Stimulated activated CD8-positive, alpha-beta memory T cell treated with anti-CD3 and anti-CD28 coated beads, Interleukin-2, amount 100 ng/mL, for 48 hours (primary cell): Measurements from ENCODE around the gene ADAMTSL2.

ENCODE experiments used
- DNase-seq, 2 donors: peaks; one replicate each; pipeline ENCODE4 v3.0.0-alpha.2; 2020; ENCODE audit warnings: low read depth in 2 of 2

ADAMTSL2 gene

GRCh38 chr9:133534346-133535291 is at the start of gene ADAMTSL2:
TSS of gene ADAMTSL2 (plus strand) at chr9:133534704. CDS start at chr9:133536713, 2,009 bp downstream.
- peak in 1 of 2 donors; percentile 17 for DNase-seq

GRCh38 chr9:133485531-133486260 is 48.8 kb upstream of the ADAMTSL2 start:
- DNase-seq = no peak

GRCh38 chr9:133487331-133487725 is 47.2 kb upstream of the ADAMTSL2 start:
- DNase-seq = no peak

DNA sequence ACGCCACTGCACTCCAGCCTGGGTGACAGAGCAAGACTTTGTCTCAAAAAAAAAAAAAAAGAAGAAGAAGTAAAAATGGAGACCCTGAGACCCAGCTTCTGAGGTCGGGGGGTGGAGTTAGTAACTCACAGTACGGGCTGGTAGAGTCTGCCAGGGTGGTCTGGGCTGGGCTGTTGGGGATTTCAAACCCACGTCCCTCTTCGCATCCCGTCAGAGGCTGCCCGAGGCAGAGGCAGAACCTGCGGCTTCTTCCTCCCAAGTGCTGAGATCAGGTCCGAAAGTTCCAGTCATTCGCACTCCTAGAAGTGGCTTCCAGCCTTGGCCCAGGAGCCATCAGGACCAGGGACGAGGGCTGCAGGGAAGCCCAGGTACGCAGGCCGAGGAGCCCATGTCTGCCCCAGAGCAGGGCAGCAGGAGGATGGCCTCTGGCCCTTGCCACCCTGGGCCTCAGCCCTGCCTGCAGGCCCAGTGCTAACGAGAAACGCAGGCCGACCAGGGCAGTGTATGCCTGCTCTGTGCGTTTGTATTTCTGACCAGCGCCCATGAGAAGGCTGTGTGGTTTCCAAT is 45.7 kb upstream of the ADAMTSL2 start:
- DNase-seq = no peak

GRCh38 chr9:133489253-133490190 is 45.0 kb upstream of the ADAMTSL2 start:
- DNase-seq = no peak

DNA sequence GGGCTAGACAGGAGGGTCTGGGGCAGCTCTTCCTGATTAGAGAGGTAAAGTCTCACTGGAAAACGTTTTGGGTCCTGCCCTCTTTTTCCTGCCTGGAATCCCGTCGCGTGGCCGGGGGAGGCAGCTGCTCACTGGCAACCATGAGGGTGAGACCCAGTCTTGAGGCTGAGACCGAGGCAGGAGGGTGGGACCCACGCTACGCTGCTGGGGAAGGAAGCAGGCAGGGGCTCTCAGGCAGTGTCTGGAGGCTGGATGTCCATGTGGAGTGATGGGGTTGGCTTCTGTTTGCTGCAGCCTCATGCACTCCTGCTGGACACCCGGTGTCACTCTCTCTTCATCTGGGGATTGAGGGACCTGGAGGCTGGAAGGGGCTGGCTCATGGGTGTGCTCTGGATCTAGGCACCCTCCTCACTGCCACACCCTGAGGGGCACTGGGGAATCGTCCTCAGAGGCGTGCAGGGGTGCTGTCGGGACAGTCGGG is 44.3 kb upstream of the ADAMTSL2 start:
- DNase-seq = no peak

DNA sequence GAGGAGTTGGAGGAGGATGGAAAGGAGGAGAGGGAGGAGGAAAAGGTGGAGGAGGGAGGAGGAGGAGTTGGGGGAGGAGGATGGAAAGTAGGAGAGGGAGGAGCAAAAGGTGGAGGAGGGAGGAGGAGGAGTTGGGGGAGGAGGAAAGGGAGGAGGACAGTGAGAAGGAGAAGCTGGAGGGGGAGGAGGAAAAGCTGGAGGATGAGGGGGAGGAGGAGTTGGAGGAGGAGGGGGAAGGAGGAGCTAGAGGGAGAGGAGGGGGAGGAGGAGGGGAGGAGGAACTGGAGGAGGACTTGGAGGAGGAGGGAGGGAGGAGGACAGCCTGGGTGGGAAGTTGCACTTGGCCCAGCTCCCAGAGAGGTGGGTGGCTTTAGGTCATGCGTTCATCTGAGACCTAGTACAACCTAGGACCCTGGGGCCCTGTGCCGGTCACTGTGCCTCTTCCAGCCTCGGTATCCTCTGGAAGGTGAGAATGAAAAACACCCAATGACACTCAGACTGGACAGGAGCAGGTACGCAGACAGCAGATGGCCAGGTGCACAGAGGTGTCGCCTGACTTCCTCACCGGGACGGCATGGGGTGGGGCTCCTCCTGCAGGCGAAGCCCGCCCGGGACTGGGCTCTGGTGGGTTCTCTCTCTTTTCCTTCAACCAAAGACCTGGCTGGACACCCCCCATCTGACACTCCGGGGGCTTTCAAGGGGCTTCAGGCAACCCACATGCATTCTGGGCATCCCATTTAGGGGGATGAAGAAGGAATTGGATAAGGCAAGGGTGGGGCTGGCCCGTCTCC is 43.4 kb upstream of the ADAMTSL2 start:
- no peak for DNase-seq

- DNase-seq = no peak
Measured at GRCh38 chr9:133491656-133491925, 42.9 kb upstream of the ADAMTSL2 start.

DNA sequence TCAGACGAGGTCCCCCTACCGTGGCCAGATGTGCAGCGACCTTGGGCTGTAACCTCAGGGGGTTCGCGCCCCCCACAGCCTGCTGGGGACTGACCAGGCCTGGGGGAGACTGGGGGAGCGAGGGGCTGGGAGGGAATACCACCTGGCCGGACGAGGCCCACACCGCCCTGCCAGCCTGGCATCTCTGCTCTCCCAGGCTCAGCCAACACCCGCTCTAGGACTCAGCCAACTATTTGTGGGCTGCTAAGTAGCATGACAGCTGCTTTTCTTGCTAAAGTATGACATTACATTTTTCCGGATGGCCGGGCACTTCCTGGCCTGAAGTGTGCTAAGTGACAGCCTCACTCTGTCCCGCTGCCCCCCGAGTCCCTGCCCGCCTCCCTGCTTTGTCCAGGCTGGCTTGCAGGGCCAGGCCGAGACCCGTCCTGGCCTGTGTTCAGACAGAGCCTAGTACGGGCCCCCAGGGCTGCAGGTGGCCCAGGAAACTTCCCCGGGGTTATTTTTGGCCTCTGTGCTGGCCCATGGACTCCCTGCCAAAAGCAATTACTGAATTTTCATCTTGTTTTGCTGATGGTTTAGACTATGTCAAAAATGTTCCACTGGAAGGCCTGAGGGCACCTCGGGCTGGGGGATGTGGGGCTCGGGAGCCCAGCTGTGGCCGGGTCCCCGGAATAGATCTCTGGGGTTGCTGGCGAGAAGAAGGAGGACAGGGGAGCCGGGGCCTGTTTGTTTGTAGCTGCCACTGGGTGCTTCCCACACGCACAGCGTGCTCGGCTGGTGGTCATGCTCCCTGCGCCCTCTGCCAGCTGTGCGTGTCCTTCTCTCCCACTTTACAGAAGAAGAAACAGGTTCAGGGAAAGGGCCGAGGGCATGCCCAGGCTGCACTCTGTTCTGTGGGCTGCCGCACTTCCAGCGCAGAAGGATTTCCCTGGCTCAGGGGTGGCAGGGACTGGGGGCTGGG is 42.2 kb upstream of the ADAMTSL2 start:
- DNase-seq = no peak

GRCh38 chr9:133493428-133493827 is 41.1 kb upstream of the ADAMTSL2 start:
- DNase-seq = no peak

DNA sequence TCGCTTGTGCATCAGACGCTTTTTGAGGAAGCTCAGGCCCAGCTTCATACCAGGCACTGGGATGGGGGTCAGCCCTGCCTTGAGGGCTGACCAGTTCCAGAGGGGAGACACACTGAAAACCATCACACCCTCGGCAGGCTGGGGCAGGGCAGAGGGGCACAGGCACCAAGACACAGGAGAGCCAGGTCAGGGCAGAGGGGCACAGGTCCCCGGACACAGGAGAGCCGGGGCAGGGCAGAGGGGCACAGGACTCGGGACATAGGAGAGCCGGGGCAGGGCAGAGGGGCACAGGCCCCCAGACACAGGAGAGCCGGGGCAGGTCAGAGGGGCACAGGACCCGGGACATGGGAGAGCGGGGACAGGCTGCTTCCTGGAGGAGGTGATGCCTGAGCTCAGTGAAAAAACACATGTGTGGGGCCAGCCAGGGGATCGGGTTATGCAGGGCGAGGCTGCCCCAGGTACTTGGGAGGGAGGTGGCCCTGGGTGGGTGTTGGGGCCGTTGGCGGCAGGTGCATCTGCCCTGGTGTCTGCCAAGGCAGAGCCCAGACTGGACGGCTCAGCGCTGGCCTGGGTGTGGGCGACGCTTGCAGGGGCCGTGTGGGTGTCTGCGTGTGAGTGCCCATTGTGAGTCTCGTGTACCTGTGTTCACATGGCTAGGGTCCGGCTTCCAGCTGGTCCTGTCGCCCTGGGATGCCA is 40.5 kb upstream of the ADAMTSL2 start:
- no peak for DNase-seq

DNA sequence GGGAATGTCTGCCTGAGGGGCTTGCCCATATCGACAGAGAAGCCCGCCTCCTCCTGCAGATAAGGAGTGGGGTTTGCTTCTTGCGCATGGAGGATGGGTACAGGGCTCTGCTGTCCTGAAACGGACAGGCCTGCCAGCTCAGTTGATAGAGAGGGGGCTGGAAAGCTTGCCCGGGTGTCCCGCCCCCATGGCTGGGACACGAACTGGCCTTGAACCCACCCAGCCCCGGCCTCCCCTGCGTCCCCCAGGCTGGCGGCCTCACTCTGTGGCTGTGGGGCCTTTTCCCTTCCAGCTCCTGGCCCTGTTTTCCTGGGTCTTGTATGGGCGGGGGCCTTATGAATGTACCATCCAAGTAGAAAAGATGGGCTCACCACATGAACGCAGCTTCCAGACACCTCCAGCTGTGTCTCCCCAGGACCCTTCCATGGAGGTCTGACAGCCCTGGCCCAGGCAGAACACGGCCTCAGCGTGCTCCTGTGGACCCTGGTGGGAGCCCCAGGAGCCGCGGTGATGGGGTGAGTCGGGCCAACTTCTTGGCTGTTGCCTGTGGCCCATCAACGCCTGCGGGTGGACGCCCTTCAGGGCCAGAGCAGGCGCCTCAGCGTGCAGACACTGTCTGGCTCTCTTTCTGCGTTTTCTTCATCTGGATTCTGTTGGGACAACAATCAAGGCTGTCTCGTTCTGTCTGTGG is 39.7 kb upstream of the ADAMTSL2 start:
- DNase-seq = no peak

DNA sequence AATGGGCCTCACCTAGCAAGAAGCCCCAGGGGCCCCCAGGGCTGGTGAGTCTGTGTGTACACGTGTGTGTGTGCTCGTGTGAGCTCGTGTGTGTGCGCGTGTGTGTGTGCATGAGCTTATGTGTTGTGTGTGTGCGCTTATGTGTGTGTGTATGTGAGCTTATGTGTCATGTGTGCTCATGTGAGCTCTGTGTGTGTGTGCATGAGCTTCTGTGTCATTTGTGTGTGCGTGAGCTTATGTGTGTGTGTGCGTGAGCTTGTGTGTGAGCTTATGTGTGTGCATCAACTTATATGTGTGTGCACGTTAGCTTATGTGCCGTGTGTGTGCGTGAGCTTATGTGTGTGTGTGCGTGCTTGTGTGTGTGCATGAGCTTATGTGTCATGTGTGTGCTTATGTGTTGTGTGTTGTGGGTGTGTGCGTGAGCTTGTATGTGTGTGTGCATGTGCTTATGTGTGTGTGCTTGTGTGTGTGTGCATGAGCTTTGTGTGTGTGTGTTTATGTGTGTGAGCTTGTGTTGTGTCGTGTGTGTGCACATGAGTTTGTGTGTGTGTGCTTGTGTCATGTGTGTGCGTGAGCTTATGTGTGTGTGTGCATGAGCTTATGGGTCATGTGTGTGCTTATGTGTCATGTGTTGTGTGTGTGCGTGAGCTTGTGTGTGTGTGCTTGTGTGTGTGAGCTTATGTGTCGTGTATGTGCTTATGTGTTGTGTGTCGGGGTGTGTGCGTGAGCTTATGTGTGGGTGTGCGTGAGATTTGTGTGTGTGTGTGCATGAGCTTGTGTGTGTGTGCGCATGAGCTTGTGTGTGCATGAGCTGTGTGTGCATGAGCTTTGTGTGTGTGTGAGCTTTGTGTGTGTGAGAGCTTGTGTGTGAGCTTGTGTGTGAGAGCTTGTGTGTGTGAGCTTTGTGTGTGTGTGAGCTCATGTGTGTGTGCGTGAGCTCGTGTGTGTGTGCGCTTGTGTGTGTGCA is 38.9 kb upstream of the ADAMTSL2 start:
- DNase-seq = no peak

DNA sequence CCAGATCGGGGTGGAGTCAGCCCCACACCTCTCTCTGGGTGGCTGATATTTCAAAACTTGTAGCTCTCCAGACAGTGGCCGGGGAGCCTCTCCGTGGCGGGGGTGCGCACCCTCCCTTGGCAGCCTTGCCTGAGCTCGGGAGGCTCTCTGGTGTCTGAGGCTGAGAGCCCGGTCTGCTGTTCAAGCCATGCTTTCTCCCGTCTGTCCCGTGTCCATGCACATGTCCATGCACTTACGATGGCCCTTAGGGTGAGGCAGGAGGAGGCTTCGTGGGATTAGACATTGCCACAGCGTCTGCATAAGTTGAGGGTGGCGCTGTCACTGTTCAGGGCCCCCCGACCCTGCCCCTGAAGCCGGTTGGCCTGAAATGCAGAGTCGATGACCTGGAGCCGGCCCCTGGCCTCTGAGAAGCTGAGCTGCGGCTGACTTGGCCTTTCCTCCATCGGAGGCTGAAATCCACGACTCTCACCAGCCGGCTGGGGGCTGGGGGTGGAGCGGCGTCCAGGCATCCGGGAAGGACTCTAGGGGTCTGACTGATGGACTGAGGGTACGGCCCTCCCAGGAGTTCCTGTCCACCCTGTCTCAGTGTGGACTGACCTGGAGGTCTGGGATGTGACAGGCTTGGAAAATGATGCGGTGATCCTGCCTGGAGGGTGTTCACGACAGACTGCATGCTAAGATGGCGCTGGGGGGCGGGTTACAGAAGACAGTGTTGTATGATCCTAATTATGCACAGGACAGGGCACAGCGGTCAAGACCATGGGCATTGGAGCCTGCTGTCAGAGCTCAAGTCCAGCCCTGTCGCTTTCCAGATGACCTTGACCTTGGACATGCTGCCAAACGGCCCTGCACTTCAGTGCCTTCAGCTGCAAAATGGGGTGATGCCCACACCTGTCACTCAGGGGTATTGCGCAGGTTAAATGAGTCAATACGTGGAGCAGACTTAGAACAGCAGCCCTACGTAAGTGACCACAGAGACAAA is 37.4 kb upstream of the ADAMTSL2 start:
- no peak for DNase-seq

DNA sequence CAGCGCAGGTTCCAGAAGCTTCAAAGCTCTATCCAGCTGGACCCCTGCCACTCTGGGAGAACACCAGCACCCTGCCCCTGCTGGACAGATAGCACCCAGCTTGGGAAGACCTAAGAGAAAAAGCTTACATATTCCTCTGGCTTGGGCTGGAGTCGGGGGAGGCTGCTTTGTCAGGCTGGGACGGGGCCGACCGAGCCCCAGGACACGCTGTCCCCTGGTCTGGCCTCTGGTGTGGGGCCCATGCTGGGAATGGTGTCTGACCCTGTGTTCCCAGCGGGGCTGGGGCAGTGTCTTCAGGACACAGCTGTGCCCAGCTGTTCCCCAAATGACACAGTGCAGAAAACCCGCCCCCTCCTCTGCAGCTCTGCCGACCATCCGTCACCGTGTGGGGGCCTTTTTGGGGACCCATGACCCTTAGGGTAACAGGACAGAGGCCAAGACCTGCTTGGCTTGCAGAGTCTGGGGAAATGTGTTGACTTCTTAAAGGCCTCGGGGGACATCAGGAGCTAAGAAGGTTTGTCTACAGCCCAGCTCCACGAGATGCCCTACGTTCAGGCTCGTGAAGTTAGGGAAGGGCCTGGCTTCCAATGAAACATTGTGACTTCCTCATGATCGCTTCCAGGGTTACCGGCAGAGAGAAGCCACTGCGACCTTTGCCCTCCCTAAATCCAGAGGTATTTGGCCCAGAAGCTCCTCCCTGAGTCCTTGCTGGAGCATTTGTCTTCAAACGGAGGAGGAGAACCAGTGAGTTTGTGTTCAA is 35.2 kb upstream of the ADAMTSL2 start:
- DNase-seq = no peak
